Activated CD8-positive, alpha-beta memory T cell treated with anti-CD3 and anti-CD28 coated beads for 48 hours (primary cell): ENCODE data around the gene SLC6A3.
A peak's percentile ranks its signal among the peaks of the same experiment; 100 is the strongest.
"Not testable (repeated sequence)": the region's sequence is repeated elsewhere in the genome, so short reads cannot be mapped to it uniquely, and the experiment has no call there.

ENCODE experiments used
- DNase-seq, 3 experiments: peaks; one replicate each; pipeline ENCODE4 v3.0.0-alpha.2; 2020; ENCODE audit warnings: low read depth in 2 of 3, low spot score in 2 of 3

Gene SLC6A3

DNA sequence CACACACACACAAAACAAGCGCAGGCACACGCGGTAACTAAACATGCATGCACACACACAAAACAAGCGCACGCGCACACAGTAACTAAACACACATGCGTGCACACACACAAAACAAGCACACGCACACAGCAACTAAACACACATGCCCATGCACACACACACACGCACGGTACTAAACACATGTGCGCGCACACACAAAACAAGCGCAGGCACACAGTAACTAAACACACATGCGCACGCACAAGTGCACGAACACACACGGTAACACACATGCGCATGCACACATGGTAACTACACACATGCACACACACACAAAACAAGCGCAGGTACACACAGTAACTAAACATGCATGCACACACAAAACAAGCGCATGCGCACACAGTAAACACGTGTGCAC is 19.9 kb upstream of the SLC6A3 start:
- DNase-seq: no peak

DNA sequence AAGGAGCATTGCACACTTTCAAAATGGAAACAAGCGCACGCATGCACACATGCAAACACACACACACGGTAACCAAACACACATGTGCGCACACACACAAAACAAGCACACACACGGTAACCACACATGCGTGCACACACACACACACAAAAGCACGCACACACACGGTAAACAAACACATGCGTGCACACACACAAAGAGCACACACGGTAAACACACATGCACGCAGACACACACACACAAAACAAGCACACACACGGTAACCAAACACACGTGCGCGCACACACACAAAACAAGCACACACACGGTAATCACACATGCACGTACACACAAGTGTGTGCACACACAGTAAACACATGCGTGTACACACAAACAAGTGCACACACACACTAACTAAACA is 19.3 kb upstream of the SLC6A3 start:
- no peak for DNase-seq

DNA sequence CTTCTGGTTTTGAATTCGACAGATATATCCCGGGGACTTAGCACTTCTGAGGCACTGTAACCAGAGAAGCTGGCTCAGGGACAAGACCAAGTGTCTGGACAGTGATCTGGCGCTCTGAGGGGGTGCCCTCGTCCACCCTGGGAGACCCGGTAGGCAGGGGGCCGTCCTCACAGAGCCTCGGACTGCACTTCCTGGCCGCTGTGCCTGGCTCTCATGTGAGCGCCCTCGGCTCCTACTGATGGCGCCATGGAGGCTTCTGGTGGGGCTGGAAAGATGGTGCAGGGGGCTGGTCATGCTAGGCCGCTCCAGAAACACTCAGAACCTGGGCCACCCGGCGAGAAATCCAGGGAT is 18.8 kb upstream of the SLC6A3 start:
- no peak for DNase-seq

DNA sequence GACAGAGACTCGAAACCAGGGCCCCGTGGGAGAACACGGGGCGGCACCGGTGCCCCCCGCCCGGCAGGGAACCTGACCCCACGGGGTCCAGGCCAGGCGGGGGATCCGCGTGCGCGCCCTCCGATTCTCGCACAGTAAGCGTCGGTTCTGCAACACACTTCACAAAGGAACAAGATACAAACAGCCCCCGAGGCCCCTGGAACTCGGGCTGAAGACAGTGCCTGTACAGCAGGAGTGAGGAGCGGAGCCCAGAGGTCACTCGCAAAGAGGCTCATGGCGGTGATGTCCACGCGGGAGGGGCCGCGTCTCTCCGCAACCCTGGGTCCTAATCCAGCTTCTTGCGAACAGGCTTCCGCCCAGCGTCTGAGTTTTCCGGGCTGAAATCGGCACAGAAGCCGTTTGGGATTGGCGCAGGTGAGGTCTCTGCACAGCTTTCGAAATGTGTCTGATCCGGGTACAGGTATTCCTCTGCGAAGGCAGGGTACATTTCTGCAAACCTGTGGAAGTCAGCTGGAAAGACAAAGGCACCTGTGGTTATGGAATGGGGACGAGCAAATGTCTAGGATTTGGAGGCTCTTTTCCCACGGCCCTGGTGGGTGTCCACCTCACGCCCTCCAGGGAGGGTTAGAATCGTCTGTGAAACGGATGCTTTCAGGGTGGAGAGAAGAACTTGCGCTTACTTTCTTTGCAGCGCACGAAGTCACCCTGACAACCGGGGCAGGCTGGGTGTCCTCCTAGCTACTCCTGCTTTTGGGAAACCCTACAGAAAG is 18.3 kb upstream of the SLC6A3 start:
- DNase-seq: no peak

DNA sequence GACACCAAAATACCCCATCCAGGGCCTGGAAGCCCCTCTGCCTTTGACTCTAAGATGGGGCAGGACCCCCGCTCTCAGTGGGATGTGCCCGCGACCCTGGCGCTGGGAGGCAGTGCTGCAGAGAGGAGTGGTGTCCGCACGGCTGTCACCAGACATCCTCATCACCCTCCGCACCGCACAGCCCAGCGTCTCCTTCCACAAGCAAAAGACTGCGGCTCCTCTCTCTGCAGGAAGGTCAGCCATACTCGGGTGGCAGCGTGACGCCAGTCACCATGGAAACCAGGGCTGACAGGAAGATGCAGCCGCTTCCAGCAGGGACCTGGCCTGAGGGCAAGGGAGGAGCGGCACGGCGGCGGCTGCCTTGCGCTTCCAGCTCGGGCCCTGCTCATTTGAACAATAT is 17.1 kb upstream of the SLC6A3 start:
- no peak for DNase-seq

DNA sequence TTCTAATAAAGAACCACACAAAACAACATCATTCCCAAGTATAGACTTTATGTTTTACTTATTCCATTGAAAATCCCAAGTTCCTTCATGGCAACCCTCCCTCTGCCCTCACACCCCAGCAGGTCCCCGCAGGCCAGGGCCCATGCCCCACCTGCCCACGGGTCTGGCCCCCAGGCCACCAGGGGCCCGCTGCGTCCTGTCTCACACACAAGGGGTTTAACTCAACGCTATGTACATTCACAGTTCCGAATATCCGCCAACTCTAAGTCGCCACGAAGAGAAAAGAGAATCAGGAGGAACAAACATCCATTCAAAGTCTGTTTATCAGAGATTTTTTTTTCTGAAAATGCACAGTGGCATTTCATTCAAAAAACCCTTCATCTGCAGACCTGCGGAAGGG is 16.2 kb upstream of the SLC6A3 start:
- no peak for DNase-seq

DNA sequence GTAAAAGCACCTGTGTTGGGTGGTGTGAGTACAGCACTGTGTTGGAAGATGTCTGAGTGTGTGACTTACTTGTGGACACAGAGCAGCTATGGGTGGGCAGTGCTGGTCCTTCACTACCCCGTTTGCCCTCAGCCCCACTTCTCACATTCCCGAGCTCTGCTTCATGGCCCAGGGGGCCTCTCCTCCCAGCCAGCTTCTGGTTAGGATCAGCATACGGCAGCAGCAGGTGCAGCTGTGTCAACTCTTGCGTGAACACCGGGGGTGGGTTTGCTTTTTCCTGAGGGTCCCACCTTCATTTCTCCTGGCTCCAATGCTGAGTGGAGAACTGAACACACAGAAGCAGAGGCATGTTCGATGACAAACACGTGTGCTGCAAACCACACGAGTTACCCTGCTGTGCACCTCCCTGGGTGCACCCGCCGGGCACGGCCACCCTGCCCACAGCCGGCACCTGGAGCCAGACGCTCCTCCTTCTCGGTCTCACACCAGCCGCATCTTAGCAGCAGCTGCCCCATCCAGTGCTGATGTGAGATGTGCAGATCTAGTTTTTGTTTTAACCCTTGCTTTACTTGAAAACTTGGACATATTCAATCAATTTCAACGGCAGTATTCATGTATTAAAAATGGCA is 14.9 kb upstream of the SLC6A3 start:
- DNase-seq: no peak

DNA sequence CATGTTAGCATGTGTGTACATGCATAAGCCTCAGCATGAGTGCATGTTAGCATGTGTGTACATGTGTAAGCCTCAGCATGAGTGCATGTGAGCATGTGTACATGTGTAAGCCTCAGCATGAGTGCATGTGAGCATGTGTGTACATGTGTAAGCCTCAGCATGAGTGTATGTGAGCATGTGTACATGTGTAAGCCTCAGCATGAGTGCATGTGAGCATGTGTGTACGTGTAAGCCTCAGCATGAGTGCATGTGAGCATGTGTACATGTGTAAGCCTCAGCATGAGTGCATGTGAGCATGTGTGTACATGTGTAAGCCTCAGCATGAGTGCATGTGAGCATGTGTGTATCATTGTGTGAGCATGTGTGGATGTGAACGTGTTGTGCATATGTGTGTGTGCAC is 14.2 kb upstream of the SLC6A3 start:
- not testable (repeated sequence) for DNase-seq

DNA sequence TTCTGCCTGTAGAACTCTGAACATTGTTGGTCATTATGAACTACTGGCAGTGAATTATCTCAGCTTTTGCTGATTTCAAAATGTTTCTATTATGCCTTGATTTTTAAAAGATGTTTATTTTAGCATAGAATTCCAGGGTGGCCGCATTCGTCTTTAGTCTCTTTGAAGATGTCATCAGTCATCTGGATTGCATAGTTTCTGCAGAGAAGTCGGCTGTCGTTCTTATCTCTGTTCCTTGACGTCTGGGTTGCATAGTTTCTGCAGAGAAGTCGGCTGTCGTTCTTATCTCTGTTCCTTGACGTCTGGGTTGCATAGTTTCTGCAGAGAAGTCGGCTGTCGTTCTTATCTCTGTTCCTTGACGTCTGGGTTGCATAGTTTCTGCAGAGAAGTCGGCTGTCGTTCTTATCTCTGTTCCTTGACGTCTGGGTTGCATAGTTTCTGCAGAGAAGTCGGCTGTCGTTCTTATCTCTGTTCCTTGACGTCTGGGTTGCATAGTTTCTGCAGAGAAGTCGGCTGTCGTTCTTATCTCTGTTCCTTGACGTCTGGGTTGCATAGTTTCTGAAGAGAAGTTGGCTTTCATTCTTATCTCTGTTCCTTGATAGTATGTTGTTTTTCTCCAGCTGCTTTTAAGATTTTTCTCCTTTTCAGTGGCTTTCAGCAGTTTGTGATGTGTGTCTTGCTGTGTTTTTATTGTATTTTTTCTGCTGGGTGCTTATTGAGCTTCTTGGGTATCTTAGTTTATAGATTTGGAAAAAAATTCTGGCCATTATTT is 11.1 kb upstream of the SLC6A3 start:
- DNase-seq: not testable (repeated sequence)

DNA sequence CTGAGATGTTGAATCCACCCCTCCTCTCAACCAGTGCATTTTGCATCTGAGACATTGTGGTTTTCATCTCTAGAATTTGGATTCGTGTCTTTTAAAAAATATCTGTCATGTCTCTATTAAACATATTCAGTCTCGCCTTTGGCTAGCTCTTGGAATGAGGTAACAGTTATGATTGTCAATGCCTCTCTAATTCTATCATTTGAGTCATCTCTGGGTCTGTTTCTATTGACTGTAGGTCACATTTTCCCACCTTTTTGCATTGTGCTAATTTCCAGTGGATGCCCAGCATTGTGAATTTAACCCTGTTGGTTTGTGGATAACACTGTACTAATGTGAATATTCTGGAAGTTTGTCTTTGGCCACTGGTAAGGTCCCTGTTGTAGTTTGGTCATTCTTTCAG is 8.4 kb upstream of the SLC6A3 start:
- no peak for DNase-seq

DNA sequence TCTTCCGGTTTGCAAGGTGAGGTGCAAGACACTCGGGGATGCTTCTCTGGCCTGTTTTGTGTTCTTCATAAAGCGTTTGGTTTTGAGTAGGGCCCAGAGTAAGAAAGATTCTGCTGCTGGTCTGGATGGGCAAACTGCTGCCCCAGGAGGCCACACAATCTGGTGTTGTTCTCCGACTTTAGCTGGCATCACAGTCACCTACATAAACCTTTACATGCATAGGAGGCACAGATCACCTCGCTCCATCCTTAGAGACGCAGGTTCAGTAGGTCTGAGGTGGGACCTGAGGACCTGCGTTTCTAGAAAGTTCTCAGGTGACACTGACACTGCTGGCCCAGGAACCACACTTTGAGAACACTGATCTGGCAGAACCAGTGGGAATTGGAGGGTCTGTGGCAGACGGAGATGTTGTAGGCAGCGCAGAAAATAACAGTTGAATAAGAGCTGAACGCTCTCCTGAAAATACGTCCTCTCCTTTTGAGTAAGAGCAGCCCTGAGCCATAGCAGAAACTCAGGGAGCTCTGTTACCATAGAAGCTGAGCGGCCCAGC is 3.9 kb upstream of the SLC6A3 start:
- DNase-seq: no peak

DNA sequence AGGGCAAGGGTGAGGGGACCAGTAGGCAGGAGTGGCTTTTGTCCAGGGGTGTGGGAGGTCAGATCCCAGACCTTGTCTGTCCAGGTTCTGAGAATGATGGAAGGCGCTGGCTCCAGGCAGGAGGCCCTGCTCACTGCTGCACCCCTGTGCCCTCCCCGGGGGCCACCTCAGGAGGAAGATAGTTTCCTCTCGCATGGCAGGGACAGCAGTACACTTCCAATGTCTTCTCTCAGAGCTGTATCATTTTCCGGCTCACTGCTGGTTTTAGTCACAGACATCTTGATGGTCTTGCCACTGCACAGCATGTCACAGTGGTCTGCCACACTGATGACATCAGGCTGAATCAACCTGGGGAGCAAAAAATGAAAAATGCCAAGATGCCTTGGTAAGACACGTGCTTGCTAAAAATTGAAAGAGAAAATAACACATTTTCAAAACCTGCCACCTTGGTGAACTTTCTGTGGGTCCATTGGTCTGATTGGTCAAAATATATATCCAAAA is 3.3 kb upstream of the SLC6A3 start:
- DNase-seq: no peak

DNA sequence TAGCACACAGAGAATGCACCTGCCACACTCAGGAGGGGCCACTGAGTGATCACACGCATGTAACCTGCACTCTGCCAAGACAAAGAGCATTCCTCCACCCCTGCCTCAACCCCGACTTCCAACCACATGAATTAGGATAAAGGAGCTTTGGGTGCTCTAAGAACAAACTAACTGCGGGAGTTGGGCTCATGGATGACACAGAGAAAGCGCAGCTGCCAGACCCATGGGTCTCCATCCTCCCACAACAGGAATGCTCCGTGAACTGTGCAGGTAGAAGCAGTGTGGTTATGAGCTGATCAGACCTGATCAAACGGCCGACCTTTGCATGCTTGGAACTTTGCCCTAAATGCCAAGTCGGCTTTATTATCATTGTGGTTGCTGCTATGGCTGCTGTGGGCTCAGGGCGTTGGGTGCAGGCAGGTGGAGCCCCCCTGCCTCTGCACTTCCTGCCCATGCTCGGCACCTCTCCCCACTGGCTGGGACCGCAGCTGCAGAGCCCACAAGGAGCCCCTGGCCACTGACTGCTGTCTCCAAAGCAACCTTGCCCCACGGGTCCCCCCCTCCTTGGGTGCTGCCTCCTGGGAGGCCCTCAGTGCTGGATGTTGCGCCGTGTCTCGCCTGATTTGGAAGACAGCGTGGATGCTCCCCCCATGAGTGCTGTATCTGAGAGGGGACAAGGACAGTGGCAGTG is 2.6 kb upstream of the SLC6A3 start:
- DNase-seq: peak in 1 of 3 experiments; percentile 40

DNA sequence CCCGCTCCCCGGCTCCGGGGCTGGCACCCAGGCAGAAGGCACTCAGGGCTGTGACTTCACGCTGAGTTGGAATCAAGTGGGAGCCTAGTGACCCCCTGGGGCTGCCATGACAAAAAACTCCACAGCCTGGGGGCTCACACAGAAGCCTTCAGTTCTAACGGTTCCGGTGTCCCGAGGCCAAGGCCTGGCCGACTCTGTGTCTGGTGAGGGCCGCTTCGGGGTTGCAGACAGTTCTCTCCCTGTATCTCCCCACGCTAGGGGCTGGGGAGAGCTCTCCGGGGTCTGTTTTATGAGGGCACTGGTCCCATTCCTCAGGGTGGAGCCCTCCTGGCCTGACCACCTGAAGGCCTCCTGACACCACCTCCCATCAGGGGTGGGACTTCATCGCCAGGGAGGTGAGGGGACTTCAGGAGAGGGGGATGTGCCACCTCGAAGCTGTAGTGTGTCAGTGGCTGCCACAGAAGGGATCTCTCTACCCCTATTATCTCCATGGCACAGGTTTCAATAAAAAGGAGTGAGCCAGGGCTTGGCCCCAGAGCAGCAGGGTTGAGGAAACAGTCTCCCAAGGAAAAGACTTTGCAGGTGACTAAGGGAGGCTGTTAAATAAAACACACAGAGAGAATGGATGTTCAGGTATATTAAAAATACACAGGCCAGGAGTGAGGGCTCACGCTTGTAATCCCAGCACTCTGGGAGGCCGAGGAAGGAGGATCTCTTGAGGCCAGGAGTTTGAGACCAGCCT is 1.5 kb upstream of the SLC6A3 start:
- DNase-seq: no peak

DNA sequence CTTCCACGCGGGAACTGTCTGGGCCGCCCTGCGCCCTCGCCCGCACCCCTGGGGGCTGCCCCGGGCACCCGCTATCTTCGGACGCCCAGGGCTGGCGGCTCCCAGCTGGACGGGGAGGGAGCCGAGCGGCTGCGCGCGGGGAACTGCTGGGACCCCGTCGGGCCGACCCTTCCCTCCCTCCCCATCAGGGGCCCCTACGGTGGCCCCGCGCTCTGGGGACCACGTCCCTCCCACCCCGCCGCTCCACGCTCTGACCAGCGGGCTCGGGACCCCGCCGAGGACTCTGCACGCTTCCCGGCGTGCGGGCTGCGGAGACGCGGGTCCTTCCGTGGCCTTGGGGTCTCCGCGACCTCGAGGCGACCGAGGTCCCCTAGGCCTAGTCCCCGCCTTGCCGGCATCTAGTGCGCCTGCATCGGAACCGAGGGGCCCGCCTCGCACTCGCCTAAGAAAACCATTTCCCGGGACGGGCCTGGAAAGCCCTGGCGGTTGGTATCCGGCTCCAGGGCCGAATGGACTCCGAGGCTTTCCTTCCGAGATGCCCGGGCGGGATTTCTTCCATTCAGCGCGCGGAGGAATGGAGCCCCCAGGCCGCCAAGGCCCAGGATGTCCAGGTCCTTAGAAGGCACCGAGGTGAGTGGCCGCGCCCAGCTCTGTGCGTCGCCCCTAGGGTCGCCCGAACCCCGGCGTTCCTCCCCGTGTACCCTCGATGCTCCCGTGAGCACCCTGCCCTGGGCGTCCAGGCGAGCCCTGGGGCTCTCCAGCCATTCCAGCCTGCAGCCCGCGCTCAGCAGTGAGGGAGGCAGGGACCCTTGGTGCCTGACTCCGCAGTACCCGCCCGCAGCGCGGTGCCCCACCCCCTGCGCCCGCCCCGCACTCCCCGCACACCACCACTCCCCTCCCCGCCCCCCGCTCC is 705 bp upstream of the SLC6A3 start:
- DNase-seq: no peak

DNA sequence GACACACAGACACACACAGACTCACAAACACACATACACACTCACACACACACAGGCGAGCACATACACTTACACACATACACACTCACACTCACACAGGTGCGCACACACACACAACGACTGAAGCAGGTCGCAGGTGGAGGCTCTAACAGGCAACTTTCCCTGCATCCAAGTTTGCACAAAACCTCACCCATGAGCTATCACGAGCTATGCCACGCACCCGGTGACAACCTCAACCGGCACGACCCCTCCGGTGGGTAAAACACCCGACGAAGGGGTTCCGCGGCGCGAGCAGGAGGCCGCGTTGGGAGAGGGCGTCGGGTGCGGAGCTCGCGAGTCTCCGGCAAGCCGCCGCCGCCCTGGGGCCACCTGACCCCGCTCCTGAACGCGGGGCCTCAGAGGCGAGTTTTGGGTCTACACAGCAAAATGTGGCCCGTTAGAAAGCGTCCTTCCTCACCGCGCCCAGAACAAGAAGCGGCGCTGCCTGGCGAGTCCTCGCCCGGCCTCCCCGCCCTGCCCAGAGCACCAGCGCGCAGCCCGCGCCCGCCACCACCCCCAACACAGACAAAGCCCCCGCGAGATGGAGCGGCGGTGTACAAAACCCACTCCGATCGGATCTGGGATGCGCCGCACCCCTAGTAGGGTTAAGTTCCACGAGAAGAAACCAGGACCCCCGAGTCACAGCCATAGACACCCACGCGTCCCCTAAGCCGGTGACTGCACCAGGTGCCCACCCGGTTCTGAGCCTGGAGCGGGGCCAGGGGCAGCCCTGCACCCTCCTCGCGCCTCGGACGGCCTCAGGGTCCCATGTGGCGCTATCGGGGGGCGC is 665 bp downstream of the SLC6A3 start:
- DNase-seq: no peak

DNA sequence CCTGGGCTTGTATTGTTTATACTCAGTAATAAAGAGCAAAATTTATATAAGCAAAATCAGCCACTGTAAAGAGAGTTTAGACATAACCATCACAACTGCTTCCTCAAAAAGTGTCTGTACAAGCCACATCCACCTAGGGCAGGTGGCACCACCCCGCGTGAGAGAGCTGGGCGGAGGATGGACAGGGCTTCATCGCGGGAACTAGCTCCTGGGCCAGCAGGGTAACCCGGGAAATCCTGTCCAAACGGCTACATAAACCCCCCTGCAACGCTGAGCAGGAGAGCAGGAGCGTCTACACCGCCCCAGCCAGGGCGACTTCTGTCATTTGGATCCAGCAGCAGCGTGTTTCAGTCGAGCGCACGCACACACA is 1.3 kb downstream of the SLC6A3 start:
- DNase-seq: no peak

DNA sequence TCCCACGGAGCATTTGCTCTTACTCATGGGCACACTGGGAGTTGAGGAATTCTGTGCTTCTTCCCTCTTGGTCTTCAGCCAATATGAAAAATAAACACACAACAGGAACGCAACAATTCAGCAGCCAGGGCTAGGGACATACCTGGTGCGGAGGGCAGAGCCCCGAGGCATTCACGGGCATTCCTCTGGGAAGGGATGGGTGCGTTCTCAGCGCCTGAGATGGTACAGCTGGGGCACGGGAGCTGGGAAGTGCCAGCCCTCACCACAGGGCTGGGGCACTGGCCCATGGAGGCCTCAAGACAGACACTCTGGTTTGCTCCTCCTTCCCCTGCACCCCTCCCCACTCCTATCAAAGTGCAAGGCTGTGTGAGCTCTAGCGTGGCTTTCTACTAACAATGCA is 2.1 kb downstream of the SLC6A3 start:
- no peak for DNase-seq
